Renal cortex interstitium (tissue), 15 donors: ENCODE data around the gene ZNF771. TPM values are rescaled to one million over a fixed set of nuclear protein-coding genes. Genes with fewer than 3 reads are reported as not detected.

ENCODE experiments used
- DNase-seq, 11 donors: peaks; one replicate each; pipeline ENCODE4 v3.0.0-alpha.2; 2013; ENCODE audit warnings: low read depth in 9 of 11, low spot score in 4 of 11; ENCODE audit errors: extremely low read depth in 1 of 11
- long read RNA-seq, 16 experiments: transcript quantifications; one replicate each; lab custom pipeline, GENCODE V29; 2026
- polyA plus RNA-seq, 3 donors: library from polyadenylated mRNA; unstranded; fragments of 120-200 nt; gene quantifications; one replicate each; pipeline ENCODE4 v1.2.1, GENCODE V29; 2013; ENCODE audit not compliant: insufficient read length in 3 of 3

Gene ZNF771
- polyA plus RNA-seq = 1 to 10 TPM; 4.7 to 9.2 (median 7.2) TPM
- long read RNA-seq, donor 1, transcript ZNF771-201 (3 exons, 2,371 nt) = major isoform, 11 of 11 reads
- long read RNA-seq, donor 1, partial matches to known transcripts = 0 of 11 reads
- long read RNA-seq, donor 1, other reads (novel, unspliced or antisense) = 0 of 11 reads
- long read RNA-seq, donor 2, transcript ZNF771-201 (3 exons, 2,371 nt) = major isoform, 7 of 63 reads
- long read RNA-seq, donor 2, partial matches to known transcripts = 5 of 63 reads
- long read RNA-seq, donor 2, other reads (novel, unspliced or antisense) = 50 of 63 reads
- long read RNA-seq, donor 3, transcript ZNF771-201 (3 exons, 2,371 nt) = major isoform, 11 of 133 reads
- long read RNA-seq, donor 3, partial matches to known transcripts = 11 of 133 reads
- long read RNA-seq, donor 3, other reads (novel, unspliced or antisense) = 109 of 133 reads
- long read RNA-seq, donor 4, partial matches to known transcripts = 0 of 5 reads
- long read RNA-seq, donor 4, other reads (novel, unspliced or antisense) = 0 of 5 reads
- long read RNA-seq, donor 5 = 0 reads
- long read RNA-seq, donor 6, partial matches to known transcripts = 0 of 3 reads
- long read RNA-seq, donor 6, other reads (novel, unspliced or antisense) = 0 of 3 reads
- long read RNA-seq, donor 7, transcript ZNF771-201 (3 exons, 2,371 nt) = major isoform, 16 of 17 reads
- long read RNA-seq, donor 7, partial matches to known transcripts = 0 of 17 reads
- long read RNA-seq, donor 7, other reads (novel, unspliced or antisense) = 0 of 17 reads
- long read RNA-seq, donor 8 = 0 reads
- long read RNA-seq, donor 9, transcript ZNF771-201 (3 exons, 2,371 nt) = major isoform, 6 of 6 reads
- long read RNA-seq, donor 9, partial matches to known transcripts = 0 of 6 reads
- long read RNA-seq, donor 9, other reads (novel, unspliced or antisense) = 0 of 6 reads
- long read RNA-seq, donor 10, transcript ZNF771-201 (3 exons, 2,371 nt) = major isoform, 10 of 13 reads
- long read RNA-seq, donor 10, partial matches to known transcripts = 0 of 13 reads
- long read RNA-seq, donor 10, other reads (novel, unspliced or antisense) = 0 of 13 reads
- long read RNA-seq, donor 11, transcript ZNF771-201 (3 exons, 2,371 nt) = major isoform, 7 of 8 reads
- long read RNA-seq, donor 11, partial matches to known transcripts = 0 of 8 reads
- long read RNA-seq, donor 11, other reads (novel, unspliced or antisense) = 0 of 8 reads
- long read RNA-seq, donor 12, partial matches to known transcripts = 67 of 71 reads
- long read RNA-seq, donor 12, other reads (novel, unspliced or antisense) = 0 of 71 reads
- long read RNA-seq, donor 13 = 0 reads
- long read RNA-seq, donor 14, transcript ZNF771-201 (3 exons, 2,371 nt) = major isoform, 8 of 123 reads
- long read RNA-seq, donor 14, partial matches to known transcripts = 12 of 123 reads
- long read RNA-seq, donor 14, other reads (novel, unspliced or antisense) = 101 of 123 reads
- long read RNA-seq, donor 15, partial matches to known transcripts = 0 of 2 reads
- long read RNA-seq, donor 15, other reads (novel, unspliced or antisense) = 0 of 2 reads
- long read RNA-seq, donor 16, transcript ZNF771-201 (3 exons, 2,371 nt) = major isoform, 20 of 43 reads
- long read RNA-seq, donor 16, partial matches to known transcripts = 14 of 43 reads
- long read RNA-seq, donor 16, other reads (novel, unspliced or antisense) = 6 of 43 reads

DNA sequence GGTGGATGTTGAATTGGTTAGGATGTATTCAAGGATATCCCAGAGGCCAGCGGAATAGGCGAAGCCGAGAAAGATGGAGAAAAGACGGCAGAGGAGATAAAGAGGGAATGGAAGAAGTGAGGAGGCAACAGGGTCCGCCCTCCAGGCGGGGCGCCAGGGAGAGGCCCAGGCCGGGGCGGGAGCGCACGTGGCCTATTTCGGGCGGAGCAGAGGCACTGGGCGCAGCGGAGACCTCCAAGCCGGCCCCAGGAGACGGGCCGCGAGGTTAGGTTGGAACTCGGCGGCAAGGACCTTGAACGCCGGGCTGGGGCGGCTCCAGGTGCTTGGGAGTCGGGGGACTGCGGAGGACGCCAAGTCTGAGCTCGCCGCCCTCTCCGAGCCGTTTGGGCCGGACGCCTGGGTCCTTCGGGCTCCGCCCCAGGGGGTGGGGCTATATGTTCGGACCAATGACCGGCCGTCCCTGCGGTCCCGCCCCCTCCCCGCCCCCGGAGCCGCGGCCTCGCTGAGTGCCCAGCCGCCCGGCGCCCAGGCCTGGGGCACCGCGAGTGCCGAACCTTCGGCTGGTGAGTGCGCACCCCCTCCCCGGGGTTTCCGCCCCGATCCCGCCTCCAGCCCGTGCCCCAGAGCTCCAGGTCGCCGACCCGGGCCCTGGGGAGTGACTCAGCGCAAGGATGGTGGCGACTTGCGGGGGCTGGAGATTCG is at the start of gene ZNF771:
TSS of gene ZNF771 (plus strand) at position 505 of the 702 bp plus-strand sequence. CDS start 448 bp downstream, outside the sequence.
- DNase-seq = peak in 7 of 11 donors; percentile 71 to 89 (median 85)

DNA sequence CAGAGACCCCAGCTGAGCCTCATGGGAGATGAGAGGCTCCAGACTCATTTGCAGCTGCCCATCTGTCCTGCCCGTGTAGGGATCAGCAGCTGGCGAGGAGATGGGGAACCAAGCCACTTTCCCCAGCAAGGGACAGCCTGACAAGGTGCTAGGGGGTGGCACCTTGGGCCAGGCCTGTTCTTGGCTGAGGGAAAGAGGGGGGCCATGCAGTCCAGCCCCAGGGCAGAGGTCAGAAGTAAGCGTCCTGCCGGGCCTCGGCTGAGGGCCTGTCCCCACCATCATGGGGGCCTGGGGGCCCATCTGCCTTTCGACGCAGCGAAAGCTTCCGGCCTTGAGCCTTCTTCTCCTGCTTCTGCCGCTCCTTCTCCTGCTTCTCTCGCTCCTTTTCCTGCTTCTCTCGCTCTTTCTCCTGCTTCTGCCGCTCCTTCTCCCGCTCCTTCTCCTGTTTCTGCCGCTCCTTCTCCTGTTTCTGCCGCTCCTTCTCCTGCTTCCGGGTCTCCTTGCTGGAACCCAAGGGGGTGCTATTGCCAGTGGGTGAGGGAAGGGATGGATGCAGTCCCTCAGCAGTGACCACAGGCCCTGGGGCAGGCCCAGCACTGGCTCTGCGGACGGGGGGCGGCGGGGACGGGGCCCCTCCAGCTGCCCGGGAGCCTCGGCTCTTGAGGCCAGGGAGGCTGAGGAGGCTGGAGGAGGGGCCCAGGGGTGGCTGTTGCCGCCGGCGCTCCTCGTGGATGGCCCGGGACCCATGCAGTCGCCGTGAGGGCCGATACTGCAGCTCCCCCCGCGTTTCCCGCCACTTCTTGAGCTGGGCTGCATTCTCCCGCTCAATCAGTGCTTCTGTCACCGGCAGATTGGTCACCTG is 49.5 kb upstream of the ZNF771 start:
- DNase-seq = no peak

DNA sequence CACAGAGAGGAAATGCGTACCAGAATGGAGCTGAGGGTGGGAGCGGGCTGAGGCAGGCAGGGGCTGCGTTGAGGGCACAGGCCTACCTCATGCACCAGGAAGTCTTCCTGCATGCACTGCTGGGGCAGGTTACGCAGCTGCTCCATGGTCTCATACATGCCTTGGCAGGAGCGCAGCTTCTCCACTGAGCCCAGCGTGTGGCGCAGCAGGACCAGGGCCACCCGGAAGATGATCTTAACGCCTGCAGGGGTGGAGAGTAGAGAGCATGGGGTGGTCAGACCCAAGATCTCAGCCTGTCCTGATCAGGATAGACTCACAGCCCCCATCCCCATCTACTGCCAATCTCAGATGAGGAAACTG is 48.8 kb upstream of the ZNF771 start:
- DNase-seq = no peak

DNA sequence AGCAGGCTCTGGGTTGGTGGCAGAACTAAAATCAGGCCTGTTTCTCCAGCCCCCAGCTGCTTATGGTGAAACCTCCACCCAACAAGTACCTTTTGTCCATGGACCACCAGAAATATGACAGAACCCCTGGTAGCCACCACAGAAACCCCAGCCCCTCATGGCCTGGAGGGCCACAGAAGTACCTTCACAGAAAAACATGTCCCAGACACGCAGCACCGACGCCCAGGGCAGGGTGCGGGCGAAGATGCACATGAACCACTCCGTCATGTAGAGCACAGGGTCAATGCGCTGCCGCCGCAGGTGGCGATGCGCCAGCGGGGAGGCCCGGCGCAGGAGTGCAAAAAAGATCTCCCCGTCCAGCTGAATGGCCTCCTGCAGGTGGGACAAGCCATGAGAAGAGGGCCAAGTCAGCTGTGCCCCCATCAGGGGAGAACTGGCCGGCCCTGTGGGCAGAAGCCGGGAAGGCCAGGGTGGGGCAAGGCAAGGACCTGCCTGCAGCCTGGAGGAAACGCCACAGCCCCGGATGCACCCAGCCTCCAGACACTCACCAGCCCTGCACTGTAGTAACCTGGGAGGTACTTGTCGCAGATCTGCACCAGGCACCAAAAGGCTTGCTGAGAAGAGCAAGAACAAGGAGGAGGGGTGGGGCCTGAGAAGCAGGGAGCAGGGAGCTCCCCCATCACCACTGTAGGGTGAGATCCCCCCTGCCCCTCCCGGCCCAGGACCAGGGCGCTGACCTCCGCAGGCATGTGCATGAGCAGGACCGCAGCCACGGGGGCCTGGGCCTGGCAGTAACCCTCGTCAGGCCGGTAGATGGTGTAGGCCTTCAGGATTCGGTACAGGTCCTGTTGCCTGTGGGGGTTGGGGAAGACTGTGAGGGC is 48.2 kb upstream of the ZNF771 start:
- DNase-seq = no peak

DNA sequence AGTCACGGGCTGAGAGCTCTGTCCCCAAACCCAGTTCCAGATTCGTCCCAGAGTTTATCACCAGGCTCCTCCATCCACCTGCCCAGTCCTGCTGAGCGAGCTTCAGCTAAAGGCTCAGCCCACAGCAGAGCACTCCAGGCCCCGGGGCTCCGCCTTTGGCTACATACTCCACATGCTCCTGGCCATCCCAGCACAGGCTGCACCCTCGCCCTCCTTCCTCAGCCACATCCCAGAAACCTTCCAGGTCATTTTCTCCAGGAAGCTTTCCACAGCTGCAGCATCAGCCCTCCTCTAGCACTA is 47.6 kb upstream of the ZNF771 start:
- DNase-seq = no peak

DNA sequence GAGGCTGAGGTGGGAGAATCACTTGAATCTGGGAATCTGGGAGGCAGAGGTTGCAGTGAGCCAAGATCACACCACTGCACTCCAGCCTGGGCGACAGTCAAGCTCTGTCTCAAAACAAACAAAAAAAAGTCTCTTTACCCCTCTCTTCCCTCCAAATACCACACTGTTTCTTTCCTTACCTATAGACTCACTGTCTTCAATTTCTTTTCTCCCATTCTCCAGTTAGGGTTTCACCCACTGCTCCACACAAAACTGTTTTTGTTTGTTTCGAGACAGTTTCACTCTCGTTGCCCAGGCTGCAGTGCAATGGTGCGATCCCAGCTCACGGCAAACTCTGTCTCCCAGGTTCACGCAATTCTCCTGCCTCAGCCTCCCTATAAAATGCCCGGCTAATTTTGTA is 46.2 kb upstream of the ZNF771 start:
- DNase-seq = no peak

DNA sequence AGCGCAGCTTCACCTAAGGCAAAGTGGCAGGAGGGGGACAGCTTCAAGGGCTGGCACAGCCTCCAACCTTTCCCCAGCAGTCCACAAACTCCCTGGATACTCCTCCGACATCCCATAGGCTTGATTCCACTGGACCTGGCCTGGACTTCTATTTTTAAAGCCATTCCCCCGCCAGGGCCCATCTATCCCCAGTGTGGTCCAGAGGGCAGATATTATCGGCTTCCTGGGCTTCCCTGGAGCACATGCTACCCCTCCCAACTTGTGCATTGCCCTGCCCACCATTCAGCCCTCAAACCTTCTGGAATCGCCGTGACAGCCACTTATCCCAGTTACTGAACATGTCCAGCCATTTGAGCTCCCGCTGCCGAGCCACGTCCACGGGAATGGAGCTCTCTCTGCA is 42.2 kb upstream of the ZNF771 start:
- DNase-seq = no peak

DNA sequence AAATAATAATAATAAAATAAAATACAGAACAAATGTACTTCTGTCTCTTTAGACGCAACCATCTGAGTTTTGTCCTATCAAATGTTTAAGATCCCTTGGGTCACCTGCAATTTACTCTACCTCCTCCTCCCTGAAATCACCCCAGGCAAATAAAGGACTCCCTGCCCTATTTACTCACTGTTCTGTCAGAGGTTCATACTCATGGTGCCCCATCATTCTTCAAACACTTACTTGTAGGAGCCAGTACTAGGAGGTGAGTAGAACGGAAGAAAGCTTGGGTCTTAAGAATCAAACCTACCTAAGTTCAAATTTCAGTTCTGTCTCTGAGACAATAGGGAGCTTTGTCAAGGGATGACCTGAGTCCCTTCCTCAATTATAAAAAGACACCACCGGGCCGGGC is 40.9 kb upstream of the ZNF771 start:
- DNase-seq = no peak

DNA sequence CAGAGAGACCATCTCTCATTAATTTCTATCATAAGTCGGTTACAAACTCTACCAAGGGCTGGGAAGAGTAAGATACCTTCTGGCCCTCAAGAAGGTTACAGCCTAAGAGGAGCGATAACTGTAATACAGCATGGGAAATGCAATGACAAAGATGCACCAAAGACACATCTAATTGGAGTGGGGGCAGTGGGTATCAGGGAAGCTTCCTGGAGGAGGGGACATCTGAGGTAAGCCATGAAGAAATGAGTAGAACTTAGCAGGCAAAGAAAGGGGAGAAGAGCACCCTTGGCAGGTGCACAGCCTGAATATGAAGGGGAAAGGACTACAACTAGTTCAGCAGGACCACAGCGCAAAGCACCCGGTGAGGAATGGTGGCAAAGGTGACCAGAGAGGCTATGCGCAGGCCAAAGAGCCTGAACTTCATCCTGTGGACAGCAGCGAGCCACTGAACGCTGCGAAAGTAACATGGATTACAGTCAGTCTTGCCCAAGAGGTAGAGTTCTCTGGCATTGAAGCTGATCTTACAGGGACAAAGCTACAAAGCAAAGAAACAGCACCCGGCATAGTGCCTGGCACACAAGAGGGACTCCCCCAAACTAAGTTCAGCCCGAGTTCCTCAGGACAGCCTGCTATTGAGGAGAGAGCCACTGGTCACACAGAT is 39.9 kb upstream of the ZNF771 start:
- DNase-seq = no peak

DNA sequence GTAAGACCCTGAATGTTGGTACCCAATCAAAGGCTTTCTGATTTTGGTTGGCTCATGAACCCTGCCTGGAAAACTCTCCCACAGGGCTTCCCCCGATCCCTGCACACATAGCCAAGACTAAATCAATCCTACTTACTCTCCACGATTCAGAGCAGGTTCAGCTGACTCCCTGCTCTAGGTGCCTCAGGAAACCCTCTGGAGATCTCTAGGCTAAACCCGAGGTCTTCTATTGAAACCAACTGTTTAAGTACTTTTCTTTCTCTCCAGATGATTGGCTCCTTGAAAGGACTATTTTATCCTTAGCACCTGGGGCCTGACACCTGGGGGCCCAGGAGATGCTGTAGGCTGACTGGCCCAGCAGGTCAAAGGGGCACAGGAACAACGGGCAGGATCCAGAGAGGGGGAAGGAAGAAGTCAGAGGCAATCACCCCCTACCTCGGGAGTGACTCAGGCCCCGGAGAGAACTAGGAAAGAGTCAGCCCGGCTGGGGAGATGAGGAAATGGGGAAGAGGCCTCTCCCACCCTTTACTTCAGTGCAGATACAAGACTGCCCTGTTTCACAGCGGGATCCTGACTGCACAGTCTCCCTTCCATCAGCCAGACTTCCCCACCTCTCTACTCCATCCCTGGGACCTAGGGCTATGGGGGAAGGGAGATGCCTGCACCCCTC is 39.1 kb upstream of the ZNF771 start:
- no peak for DNase-seq

DNA sequence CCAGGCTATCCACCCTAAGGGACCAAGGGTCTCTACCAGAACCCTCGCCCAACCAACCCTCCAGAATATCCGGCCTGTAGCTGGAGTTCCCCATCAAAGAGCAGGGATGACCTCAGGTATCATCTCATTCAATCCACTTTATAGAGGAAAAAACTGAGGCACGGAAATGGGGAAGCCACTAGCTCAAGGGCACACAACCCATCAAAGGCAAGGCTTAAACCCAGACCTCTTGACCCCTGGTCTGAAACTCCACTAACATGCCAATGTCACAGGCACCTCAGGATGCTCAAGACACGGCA is 38.7 kb upstream of the ZNF771 start:
- DNase-seq = no peak

DNA sequence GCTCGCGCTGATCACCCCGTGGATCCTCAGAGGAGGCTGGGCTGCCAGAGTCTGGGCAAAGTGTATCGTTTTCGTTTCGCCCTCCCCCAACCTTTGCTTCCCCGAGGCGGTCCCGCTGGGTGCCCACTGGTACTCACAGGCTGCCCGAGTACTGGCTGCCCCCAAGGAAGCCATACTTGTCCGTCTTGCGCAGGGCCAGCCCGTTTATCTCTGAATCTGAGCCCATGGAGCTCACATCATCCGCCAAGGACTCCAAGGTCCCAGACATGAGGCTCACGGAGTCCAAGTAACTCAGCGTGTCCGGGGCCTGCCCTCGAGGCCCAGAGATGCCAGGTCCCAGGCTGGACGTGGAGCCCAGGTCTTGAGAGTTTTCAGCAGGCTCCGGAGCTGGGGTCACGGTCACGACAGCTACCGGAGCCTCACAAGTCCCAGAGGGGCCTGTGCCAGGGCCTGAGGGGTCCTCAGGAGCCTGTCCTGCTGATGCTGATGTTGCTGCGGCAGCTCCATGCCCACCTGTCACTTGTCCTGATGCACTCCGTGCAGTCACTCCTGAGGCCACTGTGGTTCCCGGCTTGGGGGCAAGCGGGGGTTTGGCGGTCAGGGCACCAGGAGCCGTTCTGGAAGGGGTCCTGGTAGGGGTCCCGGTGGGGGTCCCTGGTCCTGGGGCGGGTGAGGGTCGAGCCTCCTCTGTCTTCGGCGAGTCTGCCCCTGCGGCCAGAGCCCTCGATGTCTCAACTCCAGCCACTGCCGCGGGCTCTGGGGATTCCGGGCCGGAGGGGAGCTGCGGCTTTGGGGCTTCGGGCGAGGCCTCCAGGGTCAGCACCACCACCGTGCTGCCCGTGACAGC is 38.1 kb upstream of the ZNF771 start:
- DNase-seq = no peak

DNA sequence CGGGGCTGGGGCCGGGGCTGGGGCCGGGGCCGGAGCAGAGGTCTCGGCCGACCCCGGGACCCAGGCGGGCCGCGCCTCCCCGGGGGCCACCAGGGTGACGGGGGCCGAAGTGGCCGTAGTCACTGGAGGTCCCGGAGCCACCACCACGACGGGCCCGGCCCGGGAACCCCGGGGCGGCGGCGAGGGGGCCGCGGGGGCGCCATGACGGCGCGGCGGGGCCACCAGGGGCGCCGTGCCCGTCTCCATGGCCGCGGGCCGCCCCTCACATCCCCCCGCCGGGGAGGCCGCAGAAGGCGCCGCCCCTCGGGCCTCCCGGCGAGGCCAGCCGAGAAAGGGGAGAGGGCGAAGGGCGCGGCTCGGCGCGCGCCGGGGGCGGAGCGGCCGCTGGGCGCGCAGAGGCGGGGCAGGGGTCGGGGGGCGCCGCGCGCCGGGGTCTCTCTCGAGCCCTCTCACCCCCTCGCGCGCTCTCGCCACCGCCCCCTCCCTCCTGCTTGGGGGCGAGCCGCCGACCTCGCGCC is 37.4 kb upstream of the ZNF771 start:
- DNase-seq = no peak

DNA sequence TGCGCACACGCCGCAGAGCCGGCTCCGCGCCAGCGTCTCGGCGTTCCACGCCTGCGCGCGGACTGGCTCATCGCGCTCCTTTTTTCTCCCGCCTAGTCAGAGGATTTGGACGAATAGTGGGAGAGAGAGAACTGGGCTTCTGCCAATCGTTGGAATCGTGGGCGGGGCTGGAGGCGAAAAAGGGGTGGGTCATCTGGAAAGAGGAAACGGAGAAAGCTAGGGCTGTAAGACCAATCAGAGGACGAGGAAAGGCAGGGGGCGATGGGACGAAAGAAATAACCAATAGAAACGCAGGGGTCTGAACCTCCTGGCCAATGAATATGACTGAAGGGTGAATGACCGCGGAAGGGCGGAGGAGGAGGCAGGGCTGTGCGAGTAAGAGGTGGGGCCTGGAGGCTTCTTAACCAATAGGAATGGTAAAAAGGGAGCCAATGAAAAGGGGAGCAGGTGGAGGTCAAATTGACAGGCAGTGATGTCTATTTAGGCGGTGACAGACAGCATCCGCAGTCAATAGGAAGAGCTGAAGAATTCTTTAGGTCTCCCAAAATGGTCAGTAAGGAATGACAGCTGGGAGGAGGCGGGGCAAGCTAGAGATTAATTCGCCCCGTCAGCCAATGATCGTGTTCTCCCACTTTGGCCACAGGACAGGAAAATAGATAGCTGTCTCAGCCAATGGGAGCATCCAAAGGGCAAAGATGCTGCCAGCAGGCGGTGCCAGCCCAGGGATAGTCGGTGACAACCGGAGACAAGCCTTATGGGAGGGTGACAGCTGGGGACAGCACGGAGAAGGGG is 36.8 kb upstream of the ZNF771 start, which contains the start of gene TBC1D10B:
TSS of gene TBC1D10B (minus strand) at position 39 of the 792 bp plus-strand sequence. CDS start 311 bp downstream, outside the sequence.
- DNase-seq = peak; percentile 98 to 100 (median 100)
